Right renal cortex interstitium (tissue), 3 donors: ENCODE measurements around the gene TOP2B. TPM values are rescaled to one million over a fixed set of nuclear protein-coding genes. Genes with fewer than 3 reads are reported as not detected.

ENCODE experiments used
- DNase-seq, 3 donors: peaks; one replicate each; pipeline ENCODE4 v3.0.0-alpha.2; 2013; ENCODE audit warnings: low read depth in 3 of 3, low spot score in 2 of 3
- polyA plus RNA-seq, 3 donors: library from polyadenylated mRNA; unstranded; fragments of 120-200 nt; gene quantifications; one replicate each; pipeline ENCODE4 v1.2.1, GENCODE V29; 2013; ENCODE audit not compliant: insufficient read length in 3 of 3

Gene TOP2B
- polyA plus RNA-seq, 3 donors = 317 to 359 (median 332) TPM

- DNase-seq = no peak
Observed at GRCh38 chr3:25564075-25564474, 100.6 kb downstream of the TOP2B start.

- DNase-seq = no peak
Observed at GRCh38 chr3:25563601-25564000, 101.1 kb downstream of the TOP2B start.

DNA sequence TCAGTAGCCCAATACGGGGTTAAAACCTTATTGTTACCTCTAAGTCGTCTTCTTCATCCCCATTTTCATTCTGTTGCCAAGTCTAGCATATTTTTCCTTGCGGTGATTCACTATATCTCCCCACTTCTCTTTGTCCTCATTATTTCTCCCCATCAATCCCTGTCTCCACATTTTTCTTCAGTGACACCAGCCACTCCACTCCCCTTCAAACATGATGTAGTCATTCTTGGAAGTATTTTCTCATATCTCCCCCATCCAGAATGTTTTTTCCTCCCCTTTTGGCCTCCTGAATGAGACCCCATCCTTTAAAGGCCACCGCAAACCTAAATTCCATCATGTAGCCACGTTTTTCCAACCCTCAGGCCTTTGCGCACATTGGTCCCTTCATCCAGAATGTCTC is 105.9 kb downstream of the TOP2B start:
- DNase-seq = no peak

- DNase-seq = peak in 2 of 3 donors; percentile 49 to 56
Observed at GRCh38 chr3:25558121-25558520, 106.6 kb downstream of the TOP2B start.

DNA sequence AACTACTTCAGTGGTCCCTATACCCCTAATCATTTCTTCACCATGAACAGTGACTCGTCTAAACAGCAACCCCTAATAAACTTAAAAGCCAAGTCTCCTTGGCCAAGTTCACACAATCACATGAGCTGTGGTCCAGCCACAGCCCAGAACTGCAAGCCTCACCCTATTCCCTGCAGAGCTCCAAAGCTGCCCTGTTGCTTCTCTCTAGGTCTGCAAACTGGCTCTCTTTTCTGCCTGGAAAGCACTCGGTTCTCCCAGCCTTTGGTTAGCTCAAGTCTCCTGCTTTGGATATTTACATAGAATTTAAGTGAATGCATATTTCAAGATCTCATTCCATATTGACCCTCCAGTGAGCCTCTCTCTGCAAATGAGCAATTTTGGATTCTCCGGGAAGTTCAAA is 107.0 kb downstream of the TOP2B start:
- DNase-seq = no peak

DNA sequence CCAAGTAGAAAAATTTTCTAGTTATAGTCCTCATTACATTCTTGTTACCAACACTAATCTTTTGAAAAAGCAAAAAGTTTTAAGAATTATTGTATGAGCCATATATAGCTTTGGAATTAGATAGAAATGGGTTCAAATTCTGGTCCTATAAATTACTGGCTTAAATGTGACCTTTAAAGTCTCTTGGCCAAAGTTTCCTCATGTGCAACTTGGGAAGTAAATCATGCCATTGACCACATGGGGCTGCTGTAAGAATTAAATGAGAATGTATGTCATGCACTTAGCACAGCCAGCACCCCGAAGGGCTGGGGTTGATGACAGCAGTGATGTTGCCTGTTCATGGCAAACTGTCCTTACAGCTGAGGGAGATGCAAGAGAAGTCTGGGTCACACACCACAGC is 108.3 kb downstream of the TOP2B start:
- no peak for DNase-seq

- DNase-seq = no peak
Observed at GRCh38 chr3:25555695-25556437, 108.8 kb downstream of the TOP2B start.

DNA sequence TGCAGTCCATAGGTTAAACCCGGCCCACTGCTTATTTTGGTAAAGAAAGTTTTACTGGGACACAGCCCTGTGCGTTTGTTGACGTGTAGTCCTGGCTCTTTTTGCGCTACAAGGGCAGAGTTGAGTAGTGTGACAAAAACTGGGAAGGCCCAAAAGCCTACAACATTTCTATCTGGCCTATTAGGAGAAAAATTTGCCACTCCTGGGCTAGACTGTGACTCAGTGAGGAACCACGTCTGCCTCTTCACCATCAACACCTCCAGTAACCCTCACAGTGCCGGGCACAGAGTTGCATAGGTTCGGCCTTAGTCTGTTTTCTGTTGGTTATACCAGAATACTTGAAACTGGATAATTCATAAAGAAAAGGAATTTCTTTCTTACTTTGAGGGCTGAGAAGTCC is 110.3 kb downstream of the TOP2B start:
- DNase-seq = no peak

- DNase-seq = no peak
Observed at GRCh38 chr3:25552251-25552650, 112.5 kb downstream of the TOP2B start.

DNA sequence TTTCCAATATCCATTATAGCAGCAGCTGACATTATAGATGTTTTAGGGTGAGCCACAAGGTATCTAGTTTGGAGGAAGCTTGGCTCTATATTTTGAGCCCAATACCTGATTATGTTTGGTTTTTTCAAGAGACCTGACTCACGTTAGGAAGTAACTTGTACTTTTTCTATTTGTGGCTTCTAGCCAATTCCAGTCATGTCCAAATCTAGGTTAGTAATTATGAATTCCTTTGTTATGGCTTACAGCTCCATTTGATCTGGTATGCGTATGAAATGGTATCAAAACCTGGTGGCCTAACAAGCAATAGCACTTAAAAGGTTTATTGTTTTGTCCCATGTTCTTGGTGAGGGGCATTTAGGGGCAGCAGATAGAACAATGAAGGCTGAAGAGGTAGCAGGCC is 115.9 kb downstream of the TOP2B start:
- DNase-seq = no peak

- DNase-seq = no peak
Observed at GRCh38 chr3:25547943-25548674, 116.6 kb downstream of the TOP2B start.

Other genes starting within 250 kb of the TOP2B start
- gene RARB, start 236.6 kb downstream of the TOP2B start, polyA plus RNA-seq = 10 to 100 TPM; 51.1 to 58.1 (median 57.0) TPM
- 10 to 100 TPM; 41.5 to 45.0 (median 43.2) TPM for gene NGLY1, start 118.5 kb upstream of the TOP2B start, polyA plus RNA-seq
- gene OXSM, start 125.2 kb upstream of the TOP2B start, polyA plus RNA-seq = 10 to 100 TPM; 22.5 to 22.8 (median 22.7) TPM